LNCaP clone FGC (cell line): ENCODE data around the gene LY9.

Source experiments
- DNase-seq: peaks from one replicate; pipeline ENCODE4 v3.0.0-alpha.2; 2011; ENCODE audit warnings: low read depth
- H3K4me3 ChIP-seq: 2 replicates; pipeline ENCODE4 v1.5.1; 2011; ENCODE audit warnings: mild to moderate bottlenecking, low read depth, low read length, control low read depth
- TF ChIP-seq, protein P1 (sequence below): IDR thresholded peaks from 2 replicates; pipeline ENCODE4 v1.5.1; 2012; ENCODE audit warnings: mild to moderate bottlenecking; ENCODE audit not compliant: control insufficient read depth, insufficient read depth; ENCODE audit errors: extremely low read depth

The LY9 gene

DNA sequence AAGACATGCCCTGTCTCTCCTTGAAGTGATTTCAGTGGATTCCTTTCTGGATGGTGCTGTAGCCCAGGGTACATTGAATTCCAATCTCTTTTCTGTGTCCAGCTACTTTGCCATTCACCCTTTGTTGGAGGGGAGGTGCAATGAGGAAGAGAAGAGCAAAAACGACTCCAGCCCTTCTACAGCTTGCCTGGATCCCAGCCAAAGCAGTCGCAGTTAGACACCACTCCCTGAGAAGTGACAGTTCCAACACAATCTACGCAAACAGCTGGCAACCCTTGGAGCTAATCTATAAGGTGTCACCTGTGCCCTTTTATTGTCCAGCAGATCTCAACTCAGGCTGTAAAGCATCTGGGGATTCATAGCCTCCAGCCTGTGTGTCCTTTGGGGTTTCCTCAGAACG lies 62.1 kb downstream of the LY9 start:
- H3K4me3 ChIP-seq, result no peak overlapping the region

DNA sequence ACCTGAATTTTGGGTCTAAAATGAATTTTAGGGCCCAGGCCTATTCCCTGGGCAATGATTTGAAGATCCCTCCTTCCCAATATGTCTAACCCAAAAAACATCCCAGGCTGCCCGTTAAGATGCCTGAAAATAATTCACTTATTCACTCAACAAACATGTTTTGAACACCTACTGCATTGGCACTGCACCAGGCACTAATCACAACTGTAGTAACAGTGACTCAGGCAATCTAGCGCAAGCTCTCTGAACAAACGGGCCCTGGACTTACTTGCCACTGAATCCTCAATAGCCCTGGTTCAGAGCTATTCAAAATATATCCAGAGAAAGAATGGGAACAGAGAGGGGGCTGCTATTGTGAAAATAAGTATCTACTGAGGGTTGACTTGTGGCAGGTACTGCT lies 62.5 kb downstream of the LY9 start:
- H3K4me3 ChIP-seq, result no peak overlapping the region
- TF ChIP-seq, protein P1, sequence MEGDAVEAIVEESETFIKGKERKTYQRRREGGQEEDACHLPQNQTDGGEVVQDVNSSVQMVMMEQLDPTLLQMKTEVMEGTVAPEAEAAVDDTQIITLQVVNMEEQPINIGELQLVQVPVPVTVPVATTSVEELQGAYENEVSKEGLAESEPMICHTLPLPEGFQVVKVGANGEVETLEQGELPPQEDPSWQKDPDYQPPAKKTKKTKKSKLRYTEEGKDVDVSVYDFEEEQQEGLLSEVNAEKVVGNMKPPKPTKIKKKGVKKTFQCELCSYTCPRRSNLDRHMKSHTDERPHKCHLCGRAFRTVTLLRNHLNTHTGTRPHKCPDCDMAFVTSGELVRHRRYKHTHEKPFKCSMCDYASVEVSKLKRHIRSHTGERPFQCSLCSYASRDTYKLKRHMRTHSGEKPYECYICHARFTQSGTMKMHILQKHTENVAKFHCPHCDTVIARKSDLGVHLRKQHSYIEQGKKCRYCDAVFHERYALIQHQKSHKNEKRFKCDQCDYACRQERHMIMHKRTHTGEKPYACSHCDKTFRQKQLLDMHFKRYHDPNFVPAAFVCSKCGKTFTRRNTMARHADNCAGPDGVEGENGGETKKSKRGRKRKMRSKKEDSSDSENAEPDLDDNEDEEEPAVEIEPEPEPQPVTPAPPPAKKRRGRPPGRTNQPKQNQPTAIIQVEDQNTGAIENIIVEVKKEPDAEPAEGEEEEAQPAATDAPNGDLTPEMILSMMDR, result no peak
- DNase-seq, result no peak

More for the DNA sequence above, 62.1 kb downstream of the LY9 start:
- no peak for DNase-seq
- TF ChIP-seq, protein P1, result no peak

DNA sequence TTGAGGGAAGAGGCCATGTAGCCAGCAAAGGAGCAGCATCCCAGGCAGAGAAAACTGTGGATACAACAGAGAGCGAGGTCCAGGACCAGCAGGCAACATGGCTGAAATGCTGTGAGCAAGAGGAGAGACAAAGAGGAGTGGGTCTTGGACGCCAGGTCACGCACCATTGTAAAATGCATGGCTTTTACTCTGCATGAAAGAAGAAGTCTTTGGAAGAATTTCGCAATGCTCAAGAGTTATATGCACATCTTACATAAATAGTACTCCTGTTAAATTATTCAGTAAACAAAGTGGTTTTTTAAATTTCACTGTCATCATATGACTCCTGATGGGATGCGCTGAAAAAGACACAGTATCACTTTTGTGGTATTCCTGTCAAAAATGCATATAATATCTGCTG lies 63.2 kb downstream of the LY9 start:
- TF ChIP-seq, protein P1, result no peak
- H3K4me3 ChIP-seq, result no peak overlapping the region
- DNase-seq, result no peak

DNA sequence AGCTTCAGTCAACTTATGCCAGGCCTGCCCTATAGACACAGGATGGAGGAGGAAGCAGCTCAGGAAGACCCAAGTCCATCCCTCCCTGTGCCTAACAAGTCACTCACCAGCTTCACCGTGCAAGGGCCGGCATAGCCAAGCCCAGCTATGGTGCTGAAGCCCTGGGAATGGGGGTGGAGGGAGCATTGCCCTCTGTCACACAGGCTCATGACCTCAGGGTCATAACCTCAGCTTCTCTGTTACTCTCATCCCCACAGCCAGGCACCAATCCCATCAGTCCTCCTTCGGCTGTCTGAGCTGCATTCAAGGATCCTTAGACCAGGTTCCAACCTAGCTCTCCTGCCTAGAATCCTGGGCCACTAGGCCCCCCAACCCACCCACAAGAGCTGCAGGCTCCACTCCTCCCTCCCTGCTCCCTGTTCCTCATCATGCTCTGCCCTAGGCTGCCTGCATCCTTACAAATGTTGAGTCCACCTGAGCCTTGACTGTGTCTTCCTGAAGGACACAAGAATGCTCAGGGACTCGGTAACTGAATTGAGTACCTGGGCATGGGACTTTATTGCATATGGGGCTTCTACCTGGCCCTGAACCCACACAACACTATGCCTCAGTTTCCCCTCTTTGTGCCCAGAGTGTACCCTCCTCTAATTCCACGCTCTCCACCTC lies 65.0 kb downstream of the LY9 start:
- H3K4me3 ChIP-seq, result no peak overlapping the region
- no peak for DNase-seq
- TF ChIP-seq, protein P1, result no peak

DNA sequence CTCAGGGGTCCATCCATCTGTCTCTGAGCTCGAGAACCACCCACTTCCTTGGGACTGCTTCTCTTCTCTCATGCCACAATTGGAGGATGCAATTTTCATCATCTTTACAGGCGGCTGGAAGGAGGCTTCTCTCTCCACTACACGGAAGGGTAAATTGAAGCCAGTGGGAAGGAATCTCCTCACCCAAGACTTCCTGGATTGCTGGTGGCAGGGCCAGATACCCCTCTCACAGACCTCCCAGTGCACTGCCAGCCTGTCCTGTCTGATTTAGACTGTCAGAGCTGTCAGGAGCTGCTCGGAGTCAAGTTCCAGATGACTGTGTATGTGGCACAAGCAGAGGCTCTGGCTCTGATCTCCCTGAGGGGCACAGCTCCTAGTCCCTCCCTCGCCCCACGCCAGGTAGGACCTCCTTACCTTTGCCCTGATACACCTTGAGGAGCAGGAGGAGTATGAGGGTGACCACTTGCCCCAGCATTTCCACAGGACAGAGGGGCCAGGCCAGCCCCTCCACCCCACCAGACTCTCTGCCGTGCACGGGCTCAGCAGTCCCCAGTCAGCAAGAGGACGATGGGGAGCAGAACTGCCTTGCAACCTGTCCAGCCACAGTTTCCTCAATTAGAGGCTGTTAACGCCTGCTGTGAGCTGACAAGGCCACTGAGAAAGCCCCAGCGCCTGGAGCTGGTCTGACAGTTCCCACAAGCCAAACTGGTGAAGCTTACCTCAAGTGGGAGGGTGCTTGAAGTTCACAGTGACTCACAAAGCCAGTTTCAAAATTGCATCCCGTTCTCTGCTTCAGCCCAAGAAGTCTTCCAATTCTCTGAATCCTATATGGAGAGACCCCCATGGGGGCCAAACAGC lies 66.5 kb downstream of the LY9 start, which contains the start of gene CD244:
Gene CD244, minus strand, starts transcription at position 685 of the 858 bp plus-strand sequence. Its CDS starts 210 bp downstream, at position 475.
- TF ChIP-seq, protein P1, result no peak
- no peak within 1 kb of the TSS for H3K4me3 ChIP-seq
- no peak for DNase-seq

DNA sequence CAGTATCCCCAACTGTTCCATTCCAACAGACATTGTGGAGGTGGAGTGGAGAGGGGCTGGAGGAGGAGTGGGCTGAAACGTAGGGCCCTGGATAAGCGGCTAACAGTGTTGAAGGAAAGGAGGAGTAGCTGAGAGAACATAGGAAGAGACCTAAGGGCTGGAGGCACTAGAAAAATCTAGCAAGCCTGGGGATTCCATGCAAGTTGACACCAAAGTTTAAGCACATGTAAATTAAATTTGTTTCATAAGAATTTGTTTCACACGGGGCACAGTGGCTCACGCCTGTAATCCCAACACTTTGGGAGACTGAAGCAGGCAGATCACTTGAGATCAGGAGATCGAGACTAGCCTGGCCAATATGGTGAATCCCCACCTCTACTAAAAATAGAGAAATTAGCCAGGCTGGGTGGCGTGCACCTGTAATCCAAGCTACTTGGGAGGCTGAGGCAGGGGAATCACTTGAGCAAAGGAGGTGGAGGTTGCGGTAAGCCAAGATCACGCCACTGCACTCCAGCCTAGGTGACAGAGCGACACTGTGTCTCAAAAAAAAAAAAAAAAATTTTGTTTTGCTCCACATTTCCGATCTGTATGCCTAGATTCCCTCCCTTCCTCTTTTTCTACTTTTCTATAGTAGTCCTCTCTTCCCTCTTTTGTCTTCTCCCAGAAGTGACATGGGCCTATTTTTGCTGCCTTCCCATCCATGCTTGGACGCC lies 67.2 kb downstream of the LY9 start:
- no peak for DNase-seq
- TF ChIP-seq, protein P1, result no peak

More for the DNA sequence above, 67.2 kb downstream of the LY9 start:
- H3K4me3 ChIP-seq, result no peak overlapping the region
